ENCODE results near the gene NUDT3.

- no peak for TF ChIP-seq CTCF (IDR thresholded peaks at IDR 0.05; ENCODE audit: low read length)
- TF ChIP-seq EZH2 (optimal IDR thresholded peaks at IDR 0.05; ENCODE audit: low read depth, low read length): no peak
- TF ChIP-seq EZH2phosphoT487 (IDR thresholded peaks at IDR 0.05; ENCODE audit: low read length): no peak
Observed at GRCh38 chr6:34233867-34234266, 158.6 kb downstream of the NUDT3 start.
